HG03378 (cell line): ENCODE measurements around the gene FOXD2.

Source experiments
- ATAC-seq: cut with Tn5 transposase; IDR thresholded peaks from one replicate; pipeline ENCODE4 v1.9.1; 2021; ENCODE audit warnings: mild to moderate bottlenecking, moderate library complexity; ENCODE audit not compliant: unreplicated experiment

The FOXD2 gene

DNA sequence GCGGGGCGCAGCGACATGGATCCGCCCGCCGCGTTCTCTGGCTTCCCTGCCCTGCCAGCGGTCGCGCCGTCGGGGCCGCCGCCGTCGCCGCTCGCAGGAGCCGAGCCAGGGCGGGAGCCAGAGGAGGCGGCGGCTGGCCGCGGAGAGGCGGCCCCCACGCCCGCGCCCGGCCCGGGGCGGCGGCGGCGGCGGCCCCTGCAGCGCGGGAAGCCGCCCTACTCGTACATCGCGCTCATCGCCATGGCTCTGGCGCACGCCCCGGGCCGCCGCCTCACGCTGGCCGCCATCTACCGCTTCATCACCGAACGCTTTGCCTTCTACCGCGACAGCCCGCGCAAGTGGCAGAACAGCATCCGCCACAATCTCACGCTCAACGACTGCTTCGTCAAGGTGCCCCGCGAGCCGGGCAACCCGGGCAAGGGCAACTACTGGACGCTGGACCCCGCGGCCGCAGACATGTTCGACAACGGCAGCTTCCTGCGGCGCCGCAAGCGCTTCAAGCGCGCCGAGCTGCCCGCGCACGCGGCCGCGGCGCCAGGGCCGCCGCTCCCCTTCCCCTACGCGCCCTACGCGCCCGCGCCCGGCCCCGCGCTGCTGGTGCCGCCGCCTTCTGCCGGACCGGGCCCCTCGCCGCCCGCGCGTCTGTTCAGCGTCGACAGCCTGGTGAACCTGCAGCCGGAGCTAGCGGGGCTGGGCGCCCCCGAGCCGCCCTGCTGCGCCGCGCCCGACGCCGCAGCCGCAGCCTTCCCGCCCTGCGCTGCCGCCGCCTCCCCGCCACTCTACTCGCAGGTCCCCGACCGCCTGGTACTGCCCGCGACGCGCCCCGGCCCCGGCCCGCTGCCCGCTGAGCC, 21.3 kb upstream of the FOXD2 start:
- no peak for ATAC-seq

DNA sequence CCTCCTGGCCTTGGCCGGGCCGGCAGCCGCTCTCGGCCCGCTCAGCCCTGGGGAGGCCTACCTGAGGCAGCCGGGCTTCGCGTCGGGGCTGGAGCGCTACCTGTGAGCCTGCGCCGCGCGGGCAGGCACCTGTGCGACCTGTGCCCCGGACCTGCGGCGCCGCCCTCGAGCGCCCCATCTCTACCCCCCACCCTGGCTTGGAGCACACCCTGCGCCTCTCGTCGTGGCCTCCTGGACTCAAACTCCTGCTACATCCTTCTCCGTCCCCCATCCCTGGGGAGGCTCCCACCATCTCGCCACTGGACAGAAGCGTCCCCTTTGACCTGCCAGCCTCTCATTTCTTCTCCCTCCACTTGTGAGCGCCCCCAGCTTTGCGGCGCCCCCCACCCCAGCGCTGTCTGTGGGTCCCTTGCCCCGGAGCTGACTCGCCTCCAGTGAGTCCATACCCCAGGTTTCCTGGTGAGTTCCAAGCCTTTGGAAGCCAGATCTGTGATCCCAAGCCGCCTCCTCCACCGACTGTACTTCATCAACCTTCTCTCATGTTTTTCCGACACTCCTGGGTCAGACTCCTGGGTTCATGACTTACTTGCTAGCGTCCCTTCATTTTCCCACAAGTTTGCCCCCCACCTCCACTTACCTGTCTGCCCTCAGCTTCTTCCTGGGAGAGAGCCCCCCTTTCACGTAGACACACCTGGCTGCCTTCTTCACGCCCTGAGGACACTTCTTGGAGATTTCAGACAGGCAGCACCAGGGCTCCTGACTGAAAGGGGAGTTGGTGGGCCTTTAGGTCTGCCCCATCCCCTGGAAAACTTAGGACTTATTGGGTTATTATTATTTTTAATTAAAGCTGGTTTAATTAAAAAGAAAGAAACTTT, 20.4 kb upstream of the FOXD2 start:
- ATAC-seq: no peak

DNA sequence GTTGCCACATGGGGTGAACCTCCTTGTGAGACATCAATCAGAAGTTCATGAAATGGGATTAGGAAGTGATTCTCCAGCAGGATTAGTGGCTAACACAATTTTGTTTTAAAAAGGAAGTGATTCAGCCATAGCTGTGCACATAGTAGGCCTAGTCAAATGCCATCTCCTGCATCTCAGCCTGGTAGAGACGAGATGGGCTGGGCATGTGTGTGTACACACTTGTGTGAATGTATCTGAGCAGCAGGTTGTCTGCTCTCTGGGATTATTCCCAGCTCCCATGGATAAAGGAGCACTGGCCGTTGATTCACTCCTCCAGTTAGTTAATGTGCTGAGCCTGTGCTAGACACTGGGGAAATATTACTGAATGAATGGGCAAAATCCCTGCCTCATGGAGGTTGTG, 19.7 kb upstream of the FOXD2 start:
- no peak for ATAC-seq

DNA sequence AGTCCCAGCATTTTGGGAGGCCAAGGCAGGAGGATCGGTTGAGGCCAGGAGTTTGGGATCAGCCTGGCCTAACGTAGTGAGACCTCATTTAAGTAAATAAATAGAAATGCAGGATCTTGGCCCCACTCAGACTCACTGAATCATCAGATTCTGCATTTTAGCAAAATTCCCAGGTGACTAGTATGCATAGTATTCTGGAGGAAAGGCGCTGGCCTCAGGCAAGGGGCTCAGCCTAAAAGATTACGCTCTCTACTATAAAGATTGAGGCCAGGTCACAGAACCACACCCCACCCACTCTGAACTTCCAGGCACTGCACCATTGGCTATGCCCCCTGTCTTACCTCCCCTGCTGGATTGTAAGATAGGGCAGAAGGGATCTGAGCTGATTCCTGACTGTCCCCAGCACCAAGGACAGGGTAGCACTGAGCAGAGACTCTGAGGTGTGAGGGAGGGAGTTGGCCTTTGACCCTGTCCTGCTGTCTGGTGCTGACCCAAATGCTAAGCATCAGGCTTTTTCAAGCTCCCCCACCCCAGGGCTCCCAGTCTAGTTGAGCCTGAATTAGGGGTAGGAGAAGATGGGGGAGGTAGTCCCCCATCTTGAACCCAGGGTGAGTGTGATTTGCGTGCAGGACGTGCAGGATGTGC, 19.0 kb upstream of the FOXD2 start:
- no peak for ATAC-seq

DNA sequence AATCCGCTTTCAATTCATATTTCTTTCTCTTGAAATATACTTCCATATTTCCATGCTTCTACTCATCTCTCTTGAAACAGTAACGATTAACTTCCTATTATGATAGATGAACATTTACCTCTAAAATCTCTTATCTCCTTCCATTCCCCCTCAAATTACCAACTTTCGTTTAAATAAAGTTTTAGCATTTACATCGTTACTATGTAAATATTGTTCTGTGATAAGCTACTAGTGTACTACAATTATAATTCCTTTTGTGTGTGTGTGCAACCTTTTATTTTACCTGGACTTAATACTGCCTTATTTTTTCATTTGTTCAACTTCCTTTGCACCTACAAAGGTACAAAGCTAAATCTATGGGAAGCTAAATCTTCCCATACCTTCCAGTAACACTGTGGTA, 17.3 kb upstream of the FOXD2 start:
- ATAC-seq: no peak

DNA sequence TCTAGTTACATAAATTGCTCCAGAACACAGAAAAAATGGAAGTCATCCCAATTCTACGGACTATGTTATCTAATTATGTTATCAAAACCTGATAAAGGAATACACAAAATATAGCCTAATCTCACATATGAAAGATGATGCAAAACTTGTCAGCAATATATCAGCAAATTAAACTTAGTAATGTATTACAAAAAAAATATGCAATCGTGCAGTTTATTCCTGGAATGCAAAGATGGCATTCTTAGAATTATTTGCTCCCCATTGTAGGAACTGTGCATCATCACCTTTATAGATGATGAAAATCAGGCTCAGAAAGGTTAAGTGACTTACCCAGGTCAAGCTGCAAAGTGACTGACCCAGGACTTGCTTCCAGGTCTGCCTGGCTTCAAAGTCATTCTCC, 14.0 kb upstream of the FOXD2 start:
- no peak for ATAC-seq

DNA sequence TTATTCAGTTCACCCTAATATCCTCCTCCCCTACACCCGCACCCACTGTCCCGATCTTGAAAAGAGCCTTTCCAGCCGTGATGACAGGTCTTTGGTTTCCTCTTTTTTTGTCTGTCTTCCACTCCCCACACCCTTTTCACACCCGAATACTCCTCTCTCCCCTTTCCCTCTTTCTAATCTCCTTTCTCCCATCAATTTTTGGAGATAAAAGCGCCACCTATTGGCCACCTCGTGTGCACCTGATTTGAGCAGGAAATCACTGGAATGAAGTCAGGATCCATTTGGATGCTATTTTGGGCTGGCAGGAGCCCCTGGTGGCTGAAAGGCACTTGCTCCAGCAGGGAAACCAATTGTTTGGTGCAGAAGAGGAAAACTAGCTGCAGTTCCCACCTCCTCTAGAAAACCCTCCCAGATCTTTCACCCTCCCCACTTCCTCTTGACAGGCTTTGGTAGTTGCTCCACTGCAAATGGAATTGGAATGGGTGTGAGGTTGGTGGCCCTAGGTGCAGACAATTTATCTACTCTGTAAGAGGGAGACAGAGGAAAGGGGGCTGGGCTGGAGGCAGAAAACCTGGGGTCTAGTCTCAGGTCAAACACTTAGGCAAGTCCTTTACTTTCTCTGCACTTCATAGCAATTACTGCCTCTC, 13.4 kb upstream of the FOXD2 start:
- no peak for ATAC-seq

DNA sequence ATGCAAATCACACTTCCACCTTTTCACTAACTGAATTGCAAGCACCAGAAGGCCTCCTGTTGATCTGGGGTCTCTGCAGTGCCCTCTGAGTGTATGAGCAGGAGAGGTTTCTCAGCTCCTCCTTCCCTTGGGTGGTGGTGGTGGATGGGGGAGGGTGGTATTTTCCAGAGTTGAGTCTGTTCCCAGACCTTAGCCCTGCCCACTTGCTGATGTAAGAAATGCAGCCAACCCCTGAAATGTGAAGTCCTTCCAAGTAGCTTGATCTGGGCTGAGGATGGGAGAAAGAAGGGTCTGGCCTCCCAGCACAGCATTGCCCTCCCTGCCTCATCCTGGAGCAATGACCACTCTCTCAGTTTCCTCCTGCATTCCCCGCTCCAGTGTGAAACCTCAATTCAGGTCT, 6.3 kb upstream of the FOXD2 start:
- no peak for ATAC-seq

DNA sequence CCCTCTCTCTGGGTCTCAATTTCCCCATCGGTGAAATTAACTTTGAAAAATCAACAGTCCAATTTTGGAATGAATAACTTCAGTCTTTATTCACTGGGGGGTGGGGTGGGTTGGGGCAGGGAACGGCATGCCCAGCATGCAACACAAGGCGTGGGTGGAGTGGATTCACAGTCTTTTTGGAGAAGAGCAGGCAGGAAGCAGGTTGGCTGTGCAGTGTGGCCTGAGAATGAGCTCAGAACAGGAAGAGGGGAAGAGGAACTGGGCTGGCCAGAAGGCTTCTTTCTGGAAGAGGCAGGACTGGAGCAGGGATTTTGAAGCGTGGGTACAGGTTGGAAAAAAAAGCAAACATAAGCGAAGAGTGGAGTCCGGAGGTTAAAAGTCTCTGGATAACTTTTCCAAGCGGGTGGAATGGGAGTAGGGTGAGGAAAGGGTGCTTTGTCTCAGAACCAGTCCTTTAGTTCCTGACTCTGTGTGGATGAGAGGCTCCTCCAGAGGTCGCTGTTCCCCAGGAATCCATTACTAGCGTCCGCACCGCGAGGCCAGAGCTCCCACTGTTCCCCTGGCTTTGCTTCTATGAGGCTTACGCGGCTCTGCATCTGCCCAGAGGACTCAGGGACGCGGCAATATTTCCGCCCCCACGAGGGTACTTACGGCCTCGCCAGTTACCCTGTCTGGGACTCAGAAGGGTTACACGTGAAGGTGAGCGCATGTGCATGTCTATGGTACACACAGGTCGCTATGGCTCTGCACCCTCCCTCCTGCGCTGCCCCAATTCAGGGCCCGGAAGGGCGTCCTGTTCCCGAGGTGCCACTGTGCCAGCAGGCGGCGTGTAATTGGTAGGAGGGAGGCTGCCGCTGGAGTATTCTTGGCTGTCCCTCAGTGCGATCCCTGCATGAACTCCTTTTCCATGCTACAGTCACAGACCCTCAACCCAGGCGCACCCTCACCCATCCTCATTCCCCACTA, 5.5 kb upstream of the FOXD2 start:
- ATAC-seq: peak; percentile 39

DNA sequence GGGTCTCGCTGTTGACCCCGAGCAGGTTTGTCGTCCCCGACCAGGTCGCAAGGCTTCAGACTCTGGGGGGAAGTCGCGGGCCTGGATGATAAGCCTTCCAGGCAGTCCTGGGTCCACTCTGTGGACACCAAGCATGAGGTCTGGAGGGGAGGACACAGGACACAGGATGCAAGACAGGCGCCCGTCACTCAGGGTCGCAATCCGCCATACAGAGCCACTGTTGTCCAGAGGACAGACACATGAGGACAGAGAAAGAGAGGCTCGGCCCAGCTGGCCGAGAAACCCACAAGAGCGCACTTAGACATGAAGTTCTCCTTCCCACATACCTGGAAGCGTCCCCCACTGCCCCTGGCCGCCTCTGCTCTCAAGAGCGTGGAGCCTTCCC, 4.8 kb upstream of the FOXD2 start:
- no peak for ATAC-seq

DNA sequence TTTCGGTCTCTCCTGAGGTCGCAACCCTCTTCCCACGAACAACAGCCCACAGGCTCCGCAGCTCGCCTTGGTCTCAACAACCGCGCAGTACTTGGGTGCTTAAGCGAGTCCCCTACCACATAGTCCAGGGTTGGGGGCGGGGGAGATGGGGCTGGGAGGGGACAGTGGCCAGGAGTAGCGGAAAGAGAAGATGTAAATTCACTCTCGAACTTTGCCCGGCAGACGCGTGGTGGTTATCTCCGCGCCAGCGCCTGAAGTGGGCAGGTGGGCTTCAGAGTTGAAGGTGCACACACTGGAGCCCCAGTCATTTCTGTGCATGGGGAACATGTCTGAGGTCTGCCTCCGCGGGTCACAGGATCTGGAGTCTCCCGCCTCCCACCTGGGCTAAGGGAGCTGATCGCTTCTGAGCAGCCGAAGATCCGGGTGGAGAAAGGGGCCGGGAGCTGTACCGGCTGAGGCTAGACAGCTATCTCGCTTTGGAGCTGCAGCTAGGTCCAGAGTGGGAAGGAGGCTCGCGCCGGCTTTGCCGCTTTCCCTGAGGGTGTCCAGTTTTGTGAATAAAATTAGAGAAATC, 4.3 kb upstream of the FOXD2 start:
- ATAC-seq: no peak

DNA sequence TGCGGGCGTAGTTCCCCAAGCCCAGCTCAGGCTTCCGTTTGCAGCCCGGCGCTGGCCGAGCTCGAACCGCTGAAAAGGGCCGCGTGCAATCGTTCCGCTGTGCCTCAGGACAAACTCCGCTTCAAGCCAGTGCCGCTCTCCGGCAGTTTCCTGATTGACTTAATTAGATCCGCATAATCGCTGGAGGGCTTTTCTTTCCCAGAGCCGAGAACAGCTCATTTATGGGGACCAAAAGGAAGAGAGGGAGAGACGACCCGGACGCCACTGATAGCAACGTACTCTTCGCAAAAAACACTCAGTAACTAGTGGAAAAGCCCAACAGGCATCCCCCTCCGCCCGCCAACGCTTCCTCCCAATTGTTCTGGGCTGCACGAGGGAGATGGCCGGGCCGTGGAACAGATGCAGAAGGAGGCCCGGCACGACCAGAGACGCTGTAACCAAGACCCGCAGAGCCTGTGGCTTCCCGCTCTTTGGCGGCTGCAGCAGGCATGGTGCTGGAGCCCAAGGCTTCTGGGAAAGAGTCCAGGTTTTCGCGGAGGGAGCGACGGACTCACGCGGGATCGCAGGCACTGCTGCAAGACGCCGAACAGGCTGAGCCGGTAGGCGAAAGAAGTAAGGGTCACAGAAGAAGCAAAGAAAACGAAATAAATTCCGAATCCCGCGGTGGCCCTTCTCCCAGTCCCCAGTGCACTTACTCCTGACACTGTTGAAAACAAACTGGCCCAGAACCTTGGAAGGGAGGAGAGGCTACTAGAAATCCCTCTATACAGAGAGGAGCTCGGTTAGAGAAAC, 3.6 kb upstream of the FOXD2 start:
- ATAC-seq: no peak

DNA sequence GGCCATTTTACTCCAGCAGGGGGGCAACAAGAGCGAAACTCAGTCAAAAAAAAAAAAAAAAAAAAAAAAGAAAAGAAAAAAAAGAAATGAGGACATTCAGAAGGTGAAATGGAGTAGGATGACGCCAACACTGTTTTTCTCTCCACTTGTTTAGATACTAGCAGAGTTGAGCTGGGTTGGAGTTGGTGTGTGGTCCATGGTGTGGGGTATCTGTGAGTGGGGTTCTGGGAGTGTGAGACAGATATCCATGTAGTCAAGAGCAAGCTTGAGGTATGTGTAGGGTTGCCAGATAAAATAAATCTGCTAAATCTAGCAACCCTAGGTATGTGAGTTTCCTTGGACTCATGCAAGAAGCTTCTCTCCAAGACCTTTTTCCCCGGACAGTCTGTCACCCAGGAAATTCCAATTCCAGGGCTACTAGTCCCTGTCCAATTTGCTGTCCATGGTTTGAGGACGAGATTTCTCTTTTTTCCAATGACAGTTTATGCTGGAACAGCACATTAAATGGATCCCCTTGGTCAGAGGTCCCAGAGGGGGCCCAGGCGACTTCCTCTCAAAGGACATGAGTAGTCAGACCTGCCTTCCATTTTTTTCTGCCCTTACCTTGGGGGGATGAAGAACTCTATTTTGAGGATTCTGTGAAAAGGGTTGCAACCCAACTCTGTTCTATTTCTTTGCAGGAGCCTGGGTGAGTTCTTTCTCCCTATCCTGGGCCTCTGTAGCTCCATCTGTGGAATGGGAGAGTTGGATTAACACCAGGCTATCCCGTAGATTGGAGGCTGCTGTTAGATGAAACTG, 2.1 kb upstream of the FOXD2 start:
- no peak for ATAC-seq

DNA sequence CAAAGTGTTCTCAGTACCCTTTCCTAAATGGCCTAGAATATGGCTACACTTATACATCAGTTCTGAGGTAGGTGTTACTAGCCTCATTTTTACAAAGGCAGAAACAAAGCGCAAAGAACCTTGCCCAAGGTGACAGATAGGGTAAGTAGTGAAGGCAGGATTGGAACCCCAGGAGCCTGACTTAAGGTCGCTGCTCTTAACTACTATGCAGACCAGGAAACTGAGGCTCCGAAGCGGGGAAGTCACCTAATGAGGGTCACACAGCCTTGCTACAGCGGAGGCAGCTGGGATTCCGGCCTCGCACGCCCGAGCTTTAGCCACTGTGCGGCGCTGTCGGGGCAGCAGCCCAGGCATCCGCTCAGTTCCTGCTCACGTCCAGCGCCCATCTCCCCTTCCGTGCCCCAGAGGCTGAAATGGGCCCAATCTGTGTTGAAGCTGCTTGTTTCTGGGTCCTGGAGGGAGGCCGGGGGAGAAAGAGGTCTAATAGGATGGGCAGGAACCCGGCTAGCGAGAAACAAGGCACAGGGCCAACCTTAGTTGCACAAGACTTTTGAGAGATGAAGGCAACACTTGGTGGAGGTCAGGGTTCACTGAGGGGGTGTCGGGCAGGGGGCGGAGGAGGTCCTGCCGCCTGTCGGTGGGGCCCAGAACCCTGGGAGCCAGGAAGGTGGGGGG, 1.4 kb upstream of the FOXD2 start:
- ATAC-seq: peak; percentile 45

DNA sequence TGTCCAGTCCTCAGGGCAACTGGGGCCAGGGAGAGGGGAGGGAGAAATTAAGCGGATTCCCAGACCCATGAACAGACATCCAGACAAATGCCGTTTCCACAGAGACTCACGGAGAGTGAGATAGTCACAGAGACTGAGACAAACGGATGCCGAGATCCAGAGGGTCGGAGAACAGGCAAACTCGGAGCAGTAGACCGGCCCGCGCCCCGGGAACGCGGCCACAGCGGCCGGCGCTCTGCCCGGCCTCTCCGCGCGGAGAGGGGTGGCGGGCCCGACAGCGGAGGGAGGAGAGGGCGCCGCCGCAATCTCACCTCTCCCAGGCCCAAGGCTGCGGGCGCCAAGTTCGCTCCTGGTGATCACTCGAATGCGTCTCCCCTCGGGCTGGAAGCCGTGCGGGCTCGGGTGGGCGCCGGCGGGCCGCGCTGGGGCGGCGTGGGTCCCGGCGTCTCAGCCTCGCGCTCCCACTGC, 831 bp upstream of the FOXD2 start:
- peak; percentile 11 for ATAC-seq

DNA sequence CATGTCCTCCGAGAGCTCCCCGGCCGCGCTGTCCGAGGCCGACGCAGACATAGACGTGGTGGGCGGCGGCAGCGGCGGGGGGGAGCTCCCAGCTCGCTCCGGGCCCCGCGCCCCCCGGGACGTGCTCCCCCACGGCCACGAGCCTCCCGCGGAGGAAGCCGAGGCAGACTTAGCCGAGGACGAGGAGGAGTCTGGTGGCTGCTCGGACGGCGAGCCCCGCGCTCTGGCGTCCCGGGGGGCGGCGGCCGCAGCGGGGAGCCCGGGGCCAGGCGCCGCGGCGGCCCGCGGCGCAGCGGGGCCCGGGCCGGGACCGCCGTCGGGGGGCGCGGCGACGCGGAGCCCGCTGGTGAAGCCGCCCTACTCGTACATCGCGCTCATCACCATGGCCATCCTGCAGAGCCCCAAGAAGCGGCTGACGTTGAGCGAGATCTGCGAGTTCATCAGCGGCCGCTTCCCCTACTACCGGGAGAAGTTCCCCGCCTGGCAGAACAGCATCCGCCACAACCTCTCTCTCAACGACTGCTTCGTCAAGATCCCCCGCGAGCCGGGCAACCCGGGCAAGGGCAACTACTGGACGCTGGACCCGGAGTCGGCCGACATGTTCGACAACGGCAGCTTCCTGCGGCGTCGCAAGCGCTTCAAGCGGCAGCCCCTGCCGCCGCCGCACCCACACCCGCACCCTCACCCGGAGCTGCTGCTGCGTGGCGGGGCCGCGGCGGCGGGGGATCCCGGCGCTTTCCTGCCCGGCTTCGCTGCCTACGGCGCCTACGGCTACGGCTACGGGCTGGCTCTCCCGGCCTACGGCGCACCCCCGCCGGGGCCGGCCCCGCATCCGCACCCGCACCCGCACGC, 547 bp downstream of the FOXD2 start:
- no peak for ATAC-seq
